ENCODE data around the gene ADAM12. TPM values are rescaled to one million over a fixed set of nuclear protein-coding genes. Genes with fewer than 3 reads are reported as not detected.

Gene ADAM12
- total and polyA plus RNA-seq, 10 donors: 0.51 to 7.0 (median 1.0) TPM

DNA sequence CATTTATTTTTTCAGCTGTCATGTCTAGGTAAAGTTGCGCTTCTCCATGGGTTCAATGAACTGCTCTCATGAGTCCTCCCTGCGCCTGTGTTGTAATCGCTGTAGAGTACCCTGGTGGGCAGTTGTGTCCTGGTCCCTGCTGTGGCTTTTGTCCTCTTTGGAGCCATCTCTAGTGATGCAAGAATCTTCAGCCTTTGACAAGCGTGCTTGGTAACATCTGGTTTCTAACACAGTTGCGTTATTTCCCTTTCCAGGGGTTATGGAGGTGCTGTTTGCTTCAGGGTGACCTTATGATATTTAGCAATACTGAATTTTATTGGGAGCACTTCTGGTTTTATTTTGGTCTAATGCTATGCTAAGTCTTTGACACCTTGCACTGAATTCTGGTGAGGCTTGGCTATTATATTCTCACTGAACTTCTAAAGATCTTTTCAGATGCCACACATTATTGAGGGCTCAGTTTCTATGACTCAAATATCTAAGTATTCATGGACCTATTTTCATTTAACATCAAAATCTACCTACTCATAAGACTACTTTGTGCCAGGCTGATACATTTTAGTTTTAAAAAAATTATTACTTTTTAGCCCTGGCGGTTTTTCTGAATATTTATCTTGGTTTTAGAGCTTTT is 403.3 kb downstream of the ADAM12 start:
- intact Hi-C loops (cut with DNase I; ENCODE audit: low total_unique reads): loop anchor here (5.0 kb wide), 1 partner anchor 402 kb away; the partner anchor contains the start of gene ADAM12
- 67 to 83% (median 71%) methylated on average over 6 of the region's 6 CpGs for WGBS, 5 donors
- no peak for TF ChIP-seq POLR2AphosphoS5 (IDR thresholded peaks at IDR 0.05)
- no peak for DNase-seq
- no peak overlapping the region for H3K4me3 ChIP-seq
- no peak overlapping the region for H3K27ac ChIP-seq
- no peaks in the 10 kb centered on the region for H3K36me3 ChIP-seq
- H3K27me3 ChIP-seq (replicated peaks in 1 of 7): no peaks in the 10 kb centered on the region
- H3K9me3 ChIP-seq: no peaks in the 10 kb centered on the region
- H3K4me1 ChIP-seq: peaks cover 0 to 7% (median 0%) of the 10 kb centered on the region in 6 donors

DNA sequence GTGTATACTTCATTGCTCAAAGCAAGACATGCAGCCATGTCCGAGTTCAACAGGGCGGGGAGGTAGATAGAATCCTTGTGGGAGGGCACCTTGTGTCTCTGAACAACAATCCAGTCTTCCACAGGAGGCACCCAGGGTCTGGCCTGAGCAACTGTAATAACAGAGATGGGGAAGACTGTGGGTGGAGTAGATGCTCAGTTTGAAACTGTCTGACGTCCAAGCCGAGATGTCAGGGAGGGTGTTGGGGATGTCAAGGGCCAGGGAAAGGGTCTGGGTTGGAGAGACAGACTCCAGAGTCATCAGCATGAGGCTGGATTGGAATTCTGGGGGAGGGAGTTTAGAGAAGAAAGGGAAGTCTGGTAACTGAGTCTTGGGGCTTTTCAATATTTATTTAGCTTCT is 403.9 kb downstream of the ADAM12 start:
- H3K4me3 ChIP-seq: no peak overlapping the region
- H3K27ac ChIP-seq: no peak overlapping the region
- DNase-seq: no peak
- intact Hi-C loops (cut with DNase I; ENCODE audit: low total_unique reads): loop anchor here (5.0 kb wide), 1 partner anchor 403 kb away; the partner anchor contains the start of gene ADAM12
- 69 to 84% (median 75%) methylated on average over 4 of the region's 4 CpGs for WGBS, 5 donors
- no peaks in the 10 kb centered on the region for H3K36me3 ChIP-seq
- H3K9me3 ChIP-seq: no peaks in the 10 kb centered on the region
- peaks cover 0 to 7% (median 0%) of the 10 kb centered on the region in 6 donors for H3K4me1 ChIP-seq
- H3K27me3 ChIP-seq (replicated peaks in 1 of 7): no peaks in the 10 kb centered on the region
- TF ChIP-seq POLR2AphosphoS5 (IDR thresholded peaks at IDR 0.05): no peak
- no peak for TF ChIP-seq CTCF (IDR thresholded peaks at IDR 0.05 in 8 of 11, conservative IDR thresholded peaks at IDR 0.05 in 3 of 11)
- TF ChIP-seq POLR2A (IDR thresholded peaks at IDR 0.05): no peak

- DNase-seq: no peak
- Histone ChIP-seq H3K9me3 (no peaks in the 10 kb centered on the region), H3K27ac (no peak overlapping the region), H3K36me3 (no peaks in the 10 kb centered on the region), H3K4me1 (peaks cover 0 to 6% (median 0%) of the 10 kb centered on the region in 6 donors), H3K4me3 (no peak overlapping the region), H3K27me3 (replicated peaks in 1 of 7) (peaks cover 0 to 4% (median 0%) of the 10 kb centered on the region in 7 donors)
- no peak for TF ChIP-seq POLR2AphosphoS5 (IDR thresholded peaks at IDR 0.05)
- no peak for TF ChIP-seq CTCF (IDR thresholded peaks at IDR 0.05 in 8 of 11, conservative IDR thresholded peaks at IDR 0.05 in 3 of 11)
- TF ChIP-seq POLR2A (IDR thresholded peaks at IDR 0.05): no peak
- intact Hi-C loops (cut with DNase I; ENCODE audit: low total_unique reads): loop anchor here (2.0 to 5.0 kb wide), 2 partner anchors 404 to 521 kb away; partner anchors contain the start of gene ADAM12
- WGBS, 5 donors: 90 to 93% (median 91%) methylated on average over 5 of the region's 5 CpGs
Measured at GRCh38 chr10:125983656-125984055, 404.6 kb downstream of the ADAM12 start.

DNA sequence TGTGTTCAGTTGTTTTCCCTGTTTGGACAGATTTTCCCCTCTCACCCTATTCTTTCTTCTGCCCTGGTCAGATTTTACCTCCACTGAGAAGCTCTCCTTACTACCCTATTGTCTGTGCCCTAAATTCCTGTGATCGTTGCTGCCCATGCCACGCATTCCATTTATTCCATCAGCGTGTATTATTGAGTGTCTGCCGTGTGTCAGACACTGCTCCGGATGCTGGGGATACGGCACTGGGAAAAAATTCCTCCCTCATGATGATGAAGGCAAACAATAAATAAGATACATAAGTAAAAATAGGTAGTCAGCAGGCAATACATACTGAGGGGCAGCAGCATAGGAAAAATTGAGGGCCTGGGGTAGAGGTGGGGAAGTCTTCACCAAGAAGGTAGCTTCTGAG is 405.1 kb downstream of the ADAM12 start:
- 78 to 88% (median 81%) methylated on average over 6 of the region's 6 CpGs for WGBS, 5 donors

More for the DNA sequence above, 405.1 kb downstream of the ADAM12 start:
- Histone ChIP-seq H3K4me1 (peaks cover 0 to 6% (median 0%) of the 10 kb centered on the region in 6 donors), H3K27ac (no peak overlapping the region), H3K27me3 (replicated peaks in 1 of 7) (peaks cover 0 to 9% (median 0%) of the 10 kb centered on the region in 7 donors), H3K36me3 (no peaks in the 10 kb centered on the region), H3K4me3 (no peak overlapping the region), H3K9me3 (no peaks in the 10 kb centered on the region)
- DNase-seq: no peak
- TF ChIP-seq POLR2AphosphoS5 (IDR thresholded peaks at IDR 0.05) (no peak), POLR2A (IDR thresholded peaks at IDR 0.05) (no peak), CTCF (IDR thresholded peaks at IDR 0.05 in 8 of 11, conservative IDR thresholded peaks at IDR 0.05 in 3 of 11) (no peak)
- intact Hi-C loops (cut with DNase I; ENCODE audit: low total_unique reads): loop anchor here (2.0 to 5.0 kb wide), 2 partner anchors 404 to 522 kb away; partner anchors contain the start of gene ADAM12

Measured in spleen (tissue), 11 donors.